NAMALWA (cell line): ENCODE measurements around the gene F12.

Experiments
- DNase-seq: peaks from one replicate; pipeline ENCODE4 v3.0.0-alpha.2; 2015; ENCODE audit warnings: low spot score

Gene F12

DNA sequence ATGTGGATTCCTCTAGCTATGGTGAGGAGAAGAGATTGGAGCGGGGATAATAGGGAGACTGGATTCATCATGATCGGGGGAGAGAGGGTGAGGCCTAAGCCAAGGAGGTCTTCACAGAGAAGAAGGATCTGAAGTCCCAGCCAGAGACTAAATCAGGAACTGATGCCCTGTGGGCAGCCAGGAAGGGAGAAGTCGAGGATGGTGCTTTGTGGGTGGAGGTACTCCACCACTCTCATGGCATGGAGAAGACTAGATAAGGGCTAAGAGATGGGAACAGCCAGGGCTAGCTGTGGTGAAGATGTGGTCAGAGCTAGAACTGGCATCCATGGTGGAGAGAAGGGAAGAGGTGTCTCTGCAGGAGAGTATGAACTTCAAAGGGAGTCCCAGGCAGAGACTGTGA lies 54.7 kb downstream of the F12 start:
- DNase-seq: no peak

DNA sequence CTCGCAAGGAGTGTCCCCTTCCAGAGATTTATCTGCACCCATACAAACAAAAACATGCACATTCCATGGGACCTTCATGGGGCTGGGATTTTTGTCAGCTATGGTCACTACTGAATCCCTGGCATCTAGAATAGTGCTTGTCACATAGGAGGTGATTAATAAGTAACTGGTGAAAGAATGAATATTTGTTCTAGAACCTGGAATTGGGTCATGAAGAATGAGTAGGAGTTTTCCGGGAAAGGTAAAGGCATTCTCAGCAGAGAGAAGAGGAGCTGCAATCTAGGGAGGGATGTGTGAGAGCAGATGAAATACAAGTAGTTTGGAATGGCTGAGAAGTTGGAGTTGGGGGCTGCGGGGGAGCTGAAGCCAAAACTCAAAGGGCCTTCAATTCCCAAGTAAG lies 55.1 kb downstream of the F12 start:
- no peak for DNase-seq

GRCh38 chr5:177353093-177353492 lies 56.3 kb downstream of the F12 start:
- no peak for DNase-seq
